OCI-LY7 (cell line): ENCODE results near the gene STXBP1.

Experiments
- EZH2phosphoT487 ChIP-seq: fragments of 200-600 bp; sonication (generic); IDR thresholded peaks from 2 replicates; pipeline ENCODE4 v1.6.1; 2018; ENCODE audit warnings: low read depth, borderline replicate concordance, mild to moderate bottlenecking, mixed run types, antibody characterized with exemption, low read length, moderate library complexity, mixed read lengths
- TF ChIP-seq, protein P1 (sequence below): fragments of 200-600 bp; sonication (generic); conservative IDR thresholded peaks from 2 replicates; pipeline ENCODE4 v1.5.1; 2014; ENCODE audit warnings: mild to moderate bottlenecking, antibody characterized with exemption, low read length, moderate library complexity, mixed read lengths

DNA sequence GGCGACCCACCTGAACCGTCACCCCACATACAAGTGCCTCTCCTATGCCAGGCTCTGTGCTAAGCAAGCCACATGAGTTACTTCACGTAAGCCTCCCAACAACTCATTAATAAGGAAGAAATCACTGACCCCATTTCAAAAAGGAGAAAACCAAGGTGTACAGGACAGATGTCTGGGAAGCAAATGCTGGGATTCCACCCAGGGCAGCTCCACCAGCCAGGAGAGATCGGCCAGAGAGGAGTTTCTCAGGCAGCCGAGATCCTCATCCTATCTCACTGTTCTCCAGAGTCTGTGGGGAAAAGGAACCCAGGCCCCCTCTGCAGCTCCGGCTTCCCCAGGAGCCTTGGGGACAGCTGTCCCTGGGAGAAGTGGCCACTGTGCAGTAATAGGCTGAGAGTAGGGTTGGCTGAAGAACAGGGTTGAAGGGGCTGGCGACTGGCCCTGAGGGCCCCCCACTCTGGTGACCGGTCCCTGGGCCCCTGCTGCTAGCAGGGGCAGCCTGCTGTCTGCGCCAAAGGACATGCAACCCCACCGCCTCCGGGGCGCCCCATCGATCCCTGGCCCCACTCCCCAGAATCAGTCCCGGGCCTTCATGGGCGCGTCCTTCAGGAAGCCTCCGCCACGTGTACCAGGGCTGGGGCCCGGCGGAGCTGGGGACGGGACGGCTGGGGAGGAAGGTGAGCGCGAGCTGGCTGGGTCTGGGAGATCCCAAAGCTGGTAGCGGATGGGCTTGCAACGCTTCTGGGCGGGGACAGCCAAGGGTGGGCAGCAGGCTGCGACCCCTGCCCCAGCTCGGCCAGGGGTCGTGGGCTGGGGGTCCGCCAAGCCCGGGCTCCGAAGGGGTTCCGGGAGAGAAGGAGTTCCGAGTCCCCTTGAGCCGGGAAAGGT lies 44.1 kb upstream of the STXBP1 start:
- TF ChIP-seq, protein P1, sequence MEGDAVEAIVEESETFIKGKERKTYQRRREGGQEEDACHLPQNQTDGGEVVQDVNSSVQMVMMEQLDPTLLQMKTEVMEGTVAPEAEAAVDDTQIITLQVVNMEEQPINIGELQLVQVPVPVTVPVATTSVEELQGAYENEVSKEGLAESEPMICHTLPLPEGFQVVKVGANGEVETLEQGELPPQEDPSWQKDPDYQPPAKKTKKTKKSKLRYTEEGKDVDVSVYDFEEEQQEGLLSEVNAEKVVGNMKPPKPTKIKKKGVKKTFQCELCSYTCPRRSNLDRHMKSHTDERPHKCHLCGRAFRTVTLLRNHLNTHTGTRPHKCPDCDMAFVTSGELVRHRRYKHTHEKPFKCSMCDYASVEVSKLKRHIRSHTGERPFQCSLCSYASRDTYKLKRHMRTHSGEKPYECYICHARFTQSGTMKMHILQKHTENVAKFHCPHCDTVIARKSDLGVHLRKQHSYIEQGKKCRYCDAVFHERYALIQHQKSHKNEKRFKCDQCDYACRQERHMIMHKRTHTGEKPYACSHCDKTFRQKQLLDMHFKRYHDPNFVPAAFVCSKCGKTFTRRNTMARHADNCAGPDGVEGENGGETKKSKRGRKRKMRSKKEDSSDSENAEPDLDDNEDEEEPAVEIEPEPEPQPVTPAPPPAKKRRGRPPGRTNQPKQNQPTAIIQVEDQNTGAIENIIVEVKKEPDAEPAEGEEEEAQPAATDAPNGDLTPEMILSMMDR, result no peak
- TF ChIP-seq EZH2phosphoT487, result no peak
